ENCODE results near the gene DDIT4.

DNA sequence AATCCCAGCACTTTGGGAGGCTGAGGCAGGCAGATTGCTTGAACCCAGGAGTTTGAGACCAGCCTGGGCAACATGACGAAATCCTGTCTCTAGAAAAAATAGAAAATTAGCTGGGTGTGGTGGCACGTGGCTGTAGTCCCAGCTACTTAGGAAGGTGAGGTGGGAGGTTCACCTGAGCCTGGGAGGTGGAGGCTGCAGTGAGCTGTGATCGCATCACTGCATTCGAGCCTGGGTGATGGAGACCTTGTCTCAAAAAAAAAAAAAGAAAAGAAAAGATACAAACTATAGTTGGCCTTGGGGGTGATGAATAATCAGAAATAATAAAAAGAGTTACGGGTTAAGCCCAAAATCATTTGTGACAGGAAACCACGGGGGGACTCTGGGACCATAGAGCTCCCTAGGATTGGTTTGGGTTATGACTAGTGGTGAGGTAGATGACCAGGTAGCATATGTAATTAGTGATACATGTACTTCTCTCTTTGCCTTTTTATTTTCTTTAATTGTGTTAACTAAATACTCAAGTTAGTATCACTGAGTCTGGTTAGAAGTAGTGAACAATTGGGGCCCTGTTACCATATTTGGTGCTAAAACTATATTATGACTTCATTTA lies 47.2 kb upstream of the DDIT4 start:
- TF ChIP-seq, protein P1, sequence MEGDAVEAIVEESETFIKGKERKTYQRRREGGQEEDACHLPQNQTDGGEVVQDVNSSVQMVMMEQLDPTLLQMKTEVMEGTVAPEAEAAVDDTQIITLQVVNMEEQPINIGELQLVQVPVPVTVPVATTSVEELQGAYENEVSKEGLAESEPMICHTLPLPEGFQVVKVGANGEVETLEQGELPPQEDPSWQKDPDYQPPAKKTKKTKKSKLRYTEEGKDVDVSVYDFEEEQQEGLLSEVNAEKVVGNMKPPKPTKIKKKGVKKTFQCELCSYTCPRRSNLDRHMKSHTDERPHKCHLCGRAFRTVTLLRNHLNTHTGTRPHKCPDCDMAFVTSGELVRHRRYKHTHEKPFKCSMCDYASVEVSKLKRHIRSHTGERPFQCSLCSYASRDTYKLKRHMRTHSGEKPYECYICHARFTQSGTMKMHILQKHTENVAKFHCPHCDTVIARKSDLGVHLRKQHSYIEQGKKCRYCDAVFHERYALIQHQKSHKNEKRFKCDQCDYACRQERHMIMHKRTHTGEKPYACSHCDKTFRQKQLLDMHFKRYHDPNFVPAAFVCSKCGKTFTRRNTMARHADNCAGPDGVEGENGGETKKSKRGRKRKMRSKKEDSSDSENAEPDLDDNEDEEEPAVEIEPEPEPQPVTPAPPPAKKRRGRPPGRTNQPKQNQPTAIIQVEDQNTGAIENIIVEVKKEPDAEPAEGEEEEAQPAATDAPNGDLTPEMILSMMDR (conservative IDR thresholded peaks at IDR 0.05; ENCODE audit: low read depth, low read length): no peak
- TF ChIP-seq CEBPB (IDR thresholded peaks at IDR 0.05; ENCODE audit: low read depth, low read length): no peak
- TF ChIP-seq RAD21 (IDR thresholded peaks at IDR 0.05; ENCODE audit: low read length): no peak
- no peak for TF ChIP-seq CHD1 (IDR thresholded peaks at IDR 0.05; ENCODE audit: low read depth, low read length)
